Activated CD4-positive, alpha-beta T cell treated with anti-CD3 and anti-CD28 coated beads, Interleukin-2, amount 50 U/mL, for 1 hour (primary cell): Measurements from ENCODE around the gene NOS3.
A peak's percentile ranks its signal among the peaks of the same experiment; 100 is the strongest.

Experiments used
- DNase-seq: peaks from one replicate; pipeline ENCODE4 v3.0.0-alpha.2; 2020

The NOS3 gene

GRCh38 chr7:150990416-150991186 is at the start of gene NOS3:
Gene NOS3 (plus strand): TSS chr7:150991017. CDS start chr7:150993804, 2,787 bp downstream.
- DNase-seq: no peak

GRCh38 chr7:150941351-150942000 is 49.3 kb upstream of the NOS3 start:
- no peak for DNase-seq

GRCh38 chr7:150942001-150942590 is 48.7 kb upstream of the NOS3 start:
- peak; percentile 27 for DNase-seq

GRCh38 chr7:150942591-150943452 is 48.0 kb upstream of the NOS3 start:
- DNase-seq: no peak

GRCh38 chr7:150943453-150943814 is 47.4 kb upstream of the NOS3 start:
- DNase-seq: no peak

GRCh38 chr7:150944066-150945042 is 46.5 kb upstream of the NOS3 start:
- no peak for DNase-seq

- DNase-seq: no peak
These were observed 45.5 kb upstream of the NOS3 start for GRCh38 chr7:150945171-150945852.

GRCh38 chr7:150945853-150946420 is 44.9 kb upstream of the NOS3 start:
- DNase-seq: no peak

- DNase-seq: no peak
These were observed 44.2 kb upstream of the NOS3 start for GRCh38 chr7:150946421-150947240.

GRCh38 chr7:150947241-150947745 is 43.5 kb upstream of the NOS3 start:
- no peak for DNase-seq

- no peak for DNase-seq
These were observed 42.8 kb upstream of the NOS3 start for GRCh38 chr7:150947761-150948651.

- no peak for DNase-seq
These were observed 42.0 kb upstream of the NOS3 start for GRCh38 chr7:150948791-150949251.

- no peak for DNase-seq
These were observed 41.3 kb upstream of the NOS3 start for GRCh38 chr7:150949564-150949963.

- no peak for DNase-seq
These were observed 40.8 kb upstream of the NOS3 start for GRCh38 chr7:150949971-150950491.

- no peak for DNase-seq
These were observed 40.2 kb upstream of the NOS3 start for GRCh38 chr7:150950496-150951180.

- no peak for DNase-seq
These were observed 39.7 kb upstream of the NOS3 start for GRCh38 chr7:150951181-150951520.

GRCh38 chr7:150951521-150951920 is 39.3 kb upstream of the NOS3 start:
- DNase-seq: no peak
